NCI-H774 (cell line): ENCODE data around the gene ATF5.
A peak's percentile ranks its signal among the peaks of the same experiment; 100 is the strongest.

Experiments used
- DNase-seq: peaks from one replicate; lab custom pipeline; 2025; lab: John Stamatoyannopoulos, UW

Gene ATF5

GRCh38 chr19:49929121-49929610 lies at the start of gene ATF5, which contains the start of gene NUP62:
ATF5 (plus strand) TSS chr19:49929205; CDS start chr19:49930851, 1,646 bp downstream.
NUP62 (minus strand) TSS chr19:49929504; CDS start chr19:49909807, 19,697 bp downstream.
- peak; percentile 87 for DNase-seq

- no peak for DNase-seq
Measured at GRCh38 chr19:49879243-49879963, 49.6 kb upstream of the ATF5 start.

- no peak for DNase-seq
Measured at GRCh38 chr19:49880162-49880869, 48.7 kb upstream of the ATF5 start.

GRCh38 chr19:49881186-49881585 lies 47.8 kb upstream of the ATF5 start:
- DNase-seq, result no peak

GRCh38 chr19:49881672-49882394 lies 47.2 kb upstream of the ATF5 start:
- no peak for DNase-seq

- DNase-seq, result no peak
Measured at GRCh38 chr19:49882643-49883042, 46.4 kb upstream of the ATF5 start.

GRCh38 chr19:49883094-49883493 lies 45.9 kb upstream of the ATF5 start:
- DNase-seq, result no peak

- no peak for DNase-seq
Measured at GRCh38 chr19:49884109-49884508, 44.9 kb upstream of the ATF5 start.

- DNase-seq, result no peak
Measured at GRCh38 chr19:49884760-49885159, 44.2 kb upstream of the ATF5 start.

- DNase-seq, result no peak
Measured at GRCh38 chr19:49887037-49887664, 41.9 kb upstream of the ATF5 start.

- no peak for DNase-seq
Measured at GRCh38 chr19:49887665-49888509, 41.1 kb upstream of the ATF5 start.

GRCh38 chr19:49888510-49888824 lies 40.5 kb upstream of the ATF5 start:
- no peak for DNase-seq

GRCh38 chr19:49889038-49889686 lies 39.8 kb upstream of the ATF5 start:
- DNase-seq, result no peak

- no peak for DNase-seq
Measured at GRCh38 chr19:49889687-49890348, 39.2 kb upstream of the ATF5 start.

GRCh38 chr19:49890349-49891311 lies 38.4 kb upstream of the ATF5 start:
- no peak for DNase-seq

GRCh38 chr19:49891393-49891792 lies 37.6 kb upstream of the ATF5 start:
- no peak for DNase-seq

GRCh38 chr19:49892716-49893115 lies 36.3 kb upstream of the ATF5 start:
- no peak for DNase-seq

- no peak for DNase-seq
Measured at GRCh38 chr19:49894011-49894664, 34.9 kb upstream of the ATF5 start.
